CD14-positive monocyte (primary cell): ENCODE results near the gene KIRREL1. TPM values are rescaled to one million over a fixed set of nuclear protein-coding genes. Genes with fewer than 3 reads are reported as not detected.

ENCODE experiments used
- DNase-seq, 3 donors: peaks; one replicate each; pipeline ENCODE4 v3.0.0-alpha.2; 2011 to 2022
- H2AFZ ChIP-seq: 2 replicates; pipeline ENCODE4 v1.6.0; 2012; ENCODE audit warnings: mild to moderate bottlenecking, low read depth, low read length, inconsistent platforms; ENCODE audit not compliant: insufficient read depth, poor library complexity, severe bottlenecking
- H3K27ac ChIP-seq, 2 donors: 1 replicate in 1 of 2; 2 replicates in 1 of 2; pipeline ENCODE4 v1.5.1; 2012 to 2013; ENCODE audit warnings: low read length in 2 of 2, control low read depth in 1 of 2, inconsistent platforms in 1 of 2, low read depth in 1 of 2, mild to moderate bottlenecking in 1 of 2
- H3K27me3 ChIP-seq, 2 donors: one replicate each; pipeline versions ENCODE4 v1.6.0 to v1.6.1; 2011 to 2013; ENCODE audit warnings: low read length in 2 of 2; ENCODE audit not compliant: control insufficient read depth in 2 of 2, insufficient read depth in 2 of 2
- H3K36me3 ChIP-seq, 2 donors: replicated peaks in 1 of 2; 1 replicate in 1 of 2; 2 replicates in 1 of 2; pipeline versions ENCODE4 v1.5.1 to v1.6.1; 2012 to 2013; ENCODE audit warnings: low read length in 2 of 2, control low read depth in 1 of 2, inconsistent platforms in 1 of 2, mild to moderate bottlenecking in 1 of 2; ENCODE audit not compliant: insufficient read depth in 2 of 2, control insufficient read depth in 1 of 2
- H3K4me1 ChIP-seq, 2 donors: 1 replicate in 1 of 2; 2 replicates in 1 of 2; pipeline versions ENCODE4 v1.5.1 to v1.6.1; 2012 to 2013; ENCODE audit warnings: low read length in 2 of 2, control low read depth in 1 of 2, inconsistent platforms in 1 of 2, mild to moderate bottlenecking in 1 of 2, moderate library complexity in 1 of 2; ENCODE audit not compliant: insufficient read depth in 2 of 2, control insufficient read depth in 1 of 2
- H3K4me2 ChIP-seq: replicated peaks from 2 replicates; pipeline ENCODE3; 2012; ENCODE audit warnings: low read length, moderate library complexity, mild to moderate bottlenecking; ENCODE audit not compliant: poor library complexity, severe bottlenecking; ENCODE audit errors: extremely low read depth
- H3K4me3 ChIP-seq, 3 experiments: fragments of 200-600 bp in 1 of 3; sonication (generic) in 1 of 3; replicated peaks in 1 of 3; 1 replicate in 2 of 3; 2 replicates in 1 of 3; pipeline ENCODE4 v1.5.1; 2011 to 2013; ENCODE audit warnings: low read length in 3 of 3, mild to moderate bottlenecking in 3 of 3, control low read depth in 2 of 3, low read depth in 2 of 3, inconsistent platforms in 1 of 3, moderate library complexity in 1 of 3
- H3K79me2 ChIP-seq: 2 replicates; pipeline ENCODE4 v1.6.0; 2012; ENCODE audit warnings: mild to moderate bottlenecking, control low read depth, inconsistent platforms, low read length, moderate library complexity; ENCODE audit not compliant: insufficient read depth
- H3K9ac ChIP-seq: 2 replicates; pipeline ENCODE4 v1.6.0; 2017; ENCODE audit warnings: low read length, mild to moderate bottlenecking; ENCODE audit not compliant: insufficient read depth, poor library complexity, severe bottlenecking
- H3K9me3 ChIP-seq, 2 donors: replicated peaks in 1 of 2; 1 replicate in 1 of 2; 2 replicates in 1 of 2; pipeline versions ENCODE4 v1.5.1 to v1.6.1; 2012 to 2013; ENCODE audit warnings: low read length in 2 of 2, control low read depth in 1 of 2; ENCODE audit not compliant: control insufficient read depth in 1 of 2, insufficient read depth in 1 of 2
- H4K20me1 ChIP-seq: 2 replicates; pipeline ENCODE4 v1.6.0; 2012; ENCODE audit warnings: mild to moderate bottlenecking, low read length, control low read depth, moderate library complexity; ENCODE audit not compliant: insufficient read depth
- H3K27ac Mint-ChIP-seq, 7 donors: one replicate each; pipeline ENCODE4 v1.8.0; 2020; ENCODE audit warnings: mild to moderate bottlenecking in 7 of 7, mixed read lengths in 7 of 7, moderate library complexity in 6 of 7, inconsistent platforms in 2 of 7
- H3K27me3 Mint-ChIP-seq, 3 donors: one replicate each; pipeline ENCODE4 v1.8.0; 2021 to 2022; ENCODE audit warnings: low read depth in 3 of 3, mild to moderate bottlenecking in 3 of 3, mixed read lengths in 3 of 3, moderate library complexity in 3 of 3, inconsistent platforms in 1 of 3
- H3K36me3 Mint-ChIP-seq, 2 donors: one replicate each; pipeline ENCODE4 v1.8.0; 2020; ENCODE audit warnings: mixed read lengths in 2 of 2, inconsistent platforms in 1 of 2, mild to moderate bottlenecking in 1 of 2
- H3K4me1 Mint-ChIP-seq: one replicate; pipeline ENCODE4 v1.8.0; 2020; ENCODE audit warnings: mild to moderate bottlenecking, mixed read lengths
- H3K4me3 Mint-ChIP-seq, 2 donors: one replicate each; pipeline ENCODE4 v1.8.0; 2020; ENCODE audit warnings: mild to moderate bottlenecking in 2 of 2, mixed read lengths in 2 of 2, moderate library complexity in 1 of 2
- H3K9me3 Mint-ChIP-seq, 7 donors: one replicate each; pipeline ENCODE4 v1.8.0; 2020 to 2022; ENCODE audit warnings: mixed read lengths in 7 of 7, mild to moderate bottlenecking in 6 of 7, moderate library complexity in 6 of 7, inconsistent platforms in 2 of 7
- WGBS: methylation state at CpG from one replicate; pipeline ENCODE4 v1.1.5; 2013; ENCODE audit warnings: missing lambda C conversion rate; ENCODE audit not compliant: insufficient coverage; 5-methylcytosine and 5-hydroxymethylcytosine counted together
- intact Hi-C, 2 donors: fragments of 100-400 bp; cut with micrococcal nuclease; formaldehyde crosslinking; loops; one replicate each; pipeline versions ENCODE4 v1.15.0 to v1.15.1; 2023
- polyA plus RNA-seq, 3 donors: library from polyadenylated mRNA; depleted of rRNA in 1 of 3; unstranded in 2 of 3; stranded (reverse) in 1 of 3; fragments of 300-500 nt in 2 of 3; fragments of >200 nt in 1 of 3; fragmentation: Illumina TruSeq in 2 of 3; gene quantifications; 1 replicate in 2 of 3; 2 replicates in 1 of 3; pipeline ENCODE4 v1.2.3, GENCODE V29; 2012 to 2021
- TF ChIP-seq, protein P1 (sequence below): fragments of 200-600 bp; IDR thresholded peaks from one replicate; pipeline ENCODE4 v1.8.0; 2022; ENCODE audit warnings: antibody characterized with exemption, mild to moderate bottlenecking

The KIRREL1 gene
- polyA plus RNA-seq, 3 donors = not detected

DNA sequence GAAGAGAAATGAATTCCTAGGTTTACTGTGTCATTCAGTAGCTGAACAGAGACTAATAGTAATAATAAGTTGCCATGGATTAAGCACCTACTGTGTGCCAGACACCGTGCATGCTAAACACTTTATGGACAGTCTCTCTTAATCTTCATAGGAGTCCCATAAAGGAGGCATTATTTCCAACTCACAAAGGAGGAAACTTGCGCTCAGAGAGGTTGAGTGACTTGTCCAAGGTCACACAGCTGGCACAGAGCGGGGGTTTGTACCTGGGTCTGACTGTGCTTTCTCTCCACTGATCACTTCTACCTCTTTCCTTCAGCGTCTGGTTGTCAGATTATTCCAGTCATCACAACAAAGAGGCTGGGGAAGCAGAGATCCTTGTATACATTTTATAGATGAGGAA, 91.3 kb downstream of the KIRREL1 start:
- intact Hi-C loops = no loop called here
- TF ChIP-seq, protein P1, sequence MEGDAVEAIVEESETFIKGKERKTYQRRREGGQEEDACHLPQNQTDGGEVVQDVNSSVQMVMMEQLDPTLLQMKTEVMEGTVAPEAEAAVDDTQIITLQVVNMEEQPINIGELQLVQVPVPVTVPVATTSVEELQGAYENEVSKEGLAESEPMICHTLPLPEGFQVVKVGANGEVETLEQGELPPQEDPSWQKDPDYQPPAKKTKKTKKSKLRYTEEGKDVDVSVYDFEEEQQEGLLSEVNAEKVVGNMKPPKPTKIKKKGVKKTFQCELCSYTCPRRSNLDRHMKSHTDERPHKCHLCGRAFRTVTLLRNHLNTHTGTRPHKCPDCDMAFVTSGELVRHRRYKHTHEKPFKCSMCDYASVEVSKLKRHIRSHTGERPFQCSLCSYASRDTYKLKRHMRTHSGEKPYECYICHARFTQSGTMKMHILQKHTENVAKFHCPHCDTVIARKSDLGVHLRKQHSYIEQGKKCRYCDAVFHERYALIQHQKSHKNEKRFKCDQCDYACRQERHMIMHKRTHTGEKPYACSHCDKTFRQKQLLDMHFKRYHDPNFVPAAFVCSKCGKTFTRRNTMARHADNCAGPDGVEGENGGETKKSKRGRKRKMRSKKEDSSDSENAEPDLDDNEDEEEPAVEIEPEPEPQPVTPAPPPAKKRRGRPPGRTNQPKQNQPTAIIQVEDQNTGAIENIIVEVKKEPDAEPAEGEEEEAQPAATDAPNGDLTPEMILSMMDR = no peak
- H3K79me2 ChIP-seq = no peaks in the 10 kb centered on the region
- H3K9ac ChIP-seq = no peak overlapping the region
- H3K4me1 ChIP-seq = no peaks in the 10 kb centered on the region
- H3K27ac ChIP-seq = no peak overlapping the region
- Mint-ChIP-seq H3K27ac (no peak overlapping the region), H3K36me3 (no peaks in the 10 kb centered on the region), H3K27me3 (peaks cover 1 to 2% (median 1%) of the 10 kb centered on the region in 3 donors), H3K9me3 (peaks cover 0 to 4% (median 0%) of the 10 kb centered on the region in 7 donors), H3K4me3 (no peak overlapping the region), H3K4me1 (no peaks in the 10 kb centered on the region)
- H3K4me2 ChIP-seq = no peak overlapping the region
- no peaks in the 10 kb centered on the region for H3K9me3 ChIP-seq
- H3K27me3 ChIP-seq = no peaks in the 10 kb centered on the region
- H3K36me3 ChIP-seq = no peaks in the 10 kb centered on the region
- H4K20me1 ChIP-seq = no peaks in the 10 kb centered on the region
- DNase-seq = no peak
- no peak overlapping the region for H2AFZ ChIP-seq
- WGBS = 80% methylated on average over 1 of the region's 4 CpGs
- no peak overlapping the region for H3K4me3 ChIP-seq

GRCh38 chr1:158087320-158087927, 94.0 kb downstream of the KIRREL1 start:
- Histone ChIP-seq H3K4me2 (no peak overlapping the region), H2AFZ (no peak overlapping the region), H3K27ac (no peak overlapping the region), H3K36me3 (no peaks in the 10 kb centered on the region), H3K4me3 (no peak overlapping the region), H4K20me1 (no peaks in the 10 kb centered on the region), H3K4me1 (no peaks in the 10 kb centered on the region), H3K79me2 (no peaks in the 10 kb centered on the region), H3K9ac (no peak overlapping the region), H3K27me3 (no peaks in the 10 kb centered on the region), H3K9me3 (no peaks in the 10 kb centered on the region)
- Mint-ChIP-seq H3K27ac (peak overlapping the region in 1 of 7 donors; percentile 15), H3K9me3 (peaks cover 0 to 4% (median 0%) of the 10 kb centered on the region in 7 donors), H3K4me3 (no peak overlapping the region), H3K36me3 (no peaks in the 10 kb centered on the region), H3K4me1 (no peaks in the 10 kb centered on the region), H3K27me3 (peaks cover 0 to 3% (median 1%) of the 10 kb centered on the region in 3 donors)
- intact Hi-C loops = no loop called here
- DNase-seq = peak; percentile 11 to 52 (median 37)
- TF ChIP-seq, protein P1 = peak; percentile 85
- 67% methylated on average over 3 of the region's 9 CpGs for WGBS
